Camera-type eye (tissue), 1 donor: ENCODE measurements around the gene GLUL. TPM values are rescaled to one million over a fixed set of nuclear protein-coding genes. Genes with fewer than 3 reads are reported as not detected.

Source experiments
- total RNA-seq: library from RNA; depleted of rRNA; stranded (reverse); fragments of >200 nt; gene quantifications from one replicate; pipeline ENCODE4 v1.2.3, GENCODE V29; 2014

GLUL gene
- 488 TPM for total RNA-seq

DNA sequence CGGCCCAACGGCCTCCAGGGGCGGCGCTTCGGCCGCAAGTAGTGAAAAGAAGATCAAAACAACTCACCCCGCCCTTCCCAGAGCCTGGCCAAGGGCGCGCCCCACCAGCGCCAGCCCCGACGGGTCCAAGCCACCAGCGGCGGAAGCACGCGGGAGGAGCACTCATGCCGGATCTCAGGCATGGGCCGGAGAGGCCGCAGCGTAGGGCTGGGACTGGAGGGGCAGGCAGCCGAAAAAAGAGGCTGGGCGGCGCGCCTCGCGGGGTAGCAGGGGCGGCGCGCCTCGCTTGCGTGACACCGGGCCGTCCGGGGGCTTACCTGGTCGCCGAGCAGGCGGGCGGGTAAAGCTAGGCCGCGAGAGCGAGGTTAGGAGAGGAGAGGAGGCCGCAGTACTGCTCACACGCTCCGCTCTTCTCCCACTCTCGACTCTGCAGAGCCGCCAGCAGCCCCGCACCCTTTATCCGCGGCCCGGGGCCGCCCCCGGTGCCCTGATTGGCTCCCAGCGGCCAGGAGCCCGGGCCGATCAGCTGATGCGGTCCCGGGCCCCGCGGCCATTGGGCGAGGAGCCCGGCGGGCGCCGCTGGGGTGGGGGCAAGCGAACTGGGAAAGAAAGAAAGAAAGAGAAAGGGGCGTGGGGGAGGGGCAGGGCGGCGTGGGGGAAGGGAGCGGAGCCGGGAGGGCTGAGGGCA lies at the start of gene GLUL:
GLUL (minus strand) TSS at position 429 of the 688 bp plus-strand sequence. CDS start 3,053 bp downstream, outside the sequence.

DNA sequence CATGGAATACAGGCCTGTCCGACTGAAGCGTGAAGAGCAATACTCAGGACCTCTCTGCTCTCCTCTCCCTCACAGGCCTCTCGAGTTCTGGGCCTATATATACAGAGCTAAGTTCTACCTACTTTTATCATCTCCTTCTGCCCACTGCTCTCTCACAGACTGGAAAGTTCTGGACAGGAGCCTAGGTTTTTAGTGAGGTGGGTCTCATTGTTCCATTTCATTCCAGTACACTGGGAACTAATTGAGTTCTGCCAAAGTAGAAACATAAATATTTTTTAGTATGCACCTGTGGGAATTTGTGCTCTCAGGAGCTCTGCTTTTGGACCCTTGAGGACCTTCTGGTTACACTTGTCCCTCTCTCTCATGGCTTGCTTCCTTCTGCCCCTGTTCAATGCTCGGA lies 9.0 kb upstream of the GLUL start, which contains the start of gene TEDDM1:
TEDDM1 (minus strand) TSS at position 101 of the 400 bp plus-strand sequence. CDS start 182 bp downstream, outside the sequence.

Other genes starting within 250 kb of the GLUL start
- not detected for gene TEDDM1, start 8.9 kb upstream of the GLUL start, total RNA-seq
- gene RGSL1, start 58.4 kb upstream of the GLUL start, total RNA-seq = not detected
- gene RNASEL, start 197.5 kb upstream of the GLUL start, total RNA-seq = 10.0 TPM
- 56.7 TPM for gene RGS16, start 212.6 kb upstream of the GLUL start, total RNA-seq